ENCODE measurements around the gene PRDM16. TPM values are rescaled to one million over a fixed set of nuclear protein-coding genes. Genes with fewer than 3 reads are reported as not detected.

PRDM16 gene
- total and polyA plus RNA-seq, 7 donors = 0.04 to 1.2 (median 0.31) TPM

GRCh38 chr1:3347257-3348020, 278.4 kb downstream of the PRDM16 start:
- H3K4me3 ChIP-seq = no peak overlapping the region
- intact Hi-C loops (cut with DNase I) = no loop called here
- H3K4me1 ChIP-seq = peaks cover 4% of the 10 kb centered on the region
- H3K9me3 ChIP-seq = peaks cover 20% of the 10 kb centered on the region
- no peak for DNase-seq
- H3K27ac ChIP-seq = no peak overlapping the region
- WGBS, 3 donors = 56 to 65% (median 56%) methylated on average over 17 to 18 of the region's 18 CpGs
- no peaks in the 10 kb centered on the region for H3K36me3 ChIP-seq (ENCODE audit: insufficient read depth in 1 of 2, low read depth in 1 of 2)
- ATAC-seq = no peak
- H3K27me3 ChIP-seq (ENCODE audit: insufficient read depth in 3 of 3, low read length in 2 of 3) = peaks cover 0 to 47% (median 0%) of the 10 kb centered on the region in 3 donors
- TF ChIP-seq, protein P1, sequence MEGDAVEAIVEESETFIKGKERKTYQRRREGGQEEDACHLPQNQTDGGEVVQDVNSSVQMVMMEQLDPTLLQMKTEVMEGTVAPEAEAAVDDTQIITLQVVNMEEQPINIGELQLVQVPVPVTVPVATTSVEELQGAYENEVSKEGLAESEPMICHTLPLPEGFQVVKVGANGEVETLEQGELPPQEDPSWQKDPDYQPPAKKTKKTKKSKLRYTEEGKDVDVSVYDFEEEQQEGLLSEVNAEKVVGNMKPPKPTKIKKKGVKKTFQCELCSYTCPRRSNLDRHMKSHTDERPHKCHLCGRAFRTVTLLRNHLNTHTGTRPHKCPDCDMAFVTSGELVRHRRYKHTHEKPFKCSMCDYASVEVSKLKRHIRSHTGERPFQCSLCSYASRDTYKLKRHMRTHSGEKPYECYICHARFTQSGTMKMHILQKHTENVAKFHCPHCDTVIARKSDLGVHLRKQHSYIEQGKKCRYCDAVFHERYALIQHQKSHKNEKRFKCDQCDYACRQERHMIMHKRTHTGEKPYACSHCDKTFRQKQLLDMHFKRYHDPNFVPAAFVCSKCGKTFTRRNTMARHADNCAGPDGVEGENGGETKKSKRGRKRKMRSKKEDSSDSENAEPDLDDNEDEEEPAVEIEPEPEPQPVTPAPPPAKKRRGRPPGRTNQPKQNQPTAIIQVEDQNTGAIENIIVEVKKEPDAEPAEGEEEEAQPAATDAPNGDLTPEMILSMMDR (IDR thresholded peaks at IDR 0.05) = no peak

DNA sequence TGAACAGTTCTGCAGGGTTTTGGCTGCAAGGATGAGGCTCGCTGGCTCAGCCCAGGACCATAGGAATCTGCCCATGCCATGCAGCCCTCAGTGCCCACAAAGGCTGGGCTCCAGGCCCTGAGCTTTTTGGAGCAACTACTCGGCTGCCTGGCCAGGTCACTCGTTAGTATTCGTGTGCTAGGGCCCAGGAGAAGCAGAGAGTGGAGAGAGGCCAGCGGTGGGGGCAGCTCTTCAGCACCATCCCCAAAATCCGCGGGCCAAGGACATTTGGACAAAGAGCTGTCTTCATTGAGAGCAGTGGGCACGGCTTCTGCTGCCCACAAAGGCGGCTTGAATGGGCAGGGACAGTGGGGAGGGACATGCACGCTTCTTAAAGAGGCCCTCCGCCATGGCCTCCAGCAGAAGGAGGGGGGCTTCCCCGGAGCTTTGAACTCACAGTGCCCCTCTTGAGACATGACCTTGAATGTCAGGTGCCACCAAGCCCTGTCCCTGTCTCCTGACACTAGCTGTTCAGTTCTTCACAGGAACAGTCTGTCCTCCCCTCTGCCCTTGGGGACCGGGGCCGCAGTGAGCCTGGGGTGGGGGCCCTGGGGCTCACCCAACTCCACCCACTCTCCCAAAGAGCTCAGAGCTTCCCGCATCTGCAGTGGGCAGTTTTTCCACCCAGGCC, 279.3 kb downstream of the PRDM16 start:
- no peak for DNase-seq
- Histone ChIP-seq H3K4me1 (peaks cover 4% of the 10 kb centered on the region), H3K36me3 (ENCODE audit: insufficient read depth in 1 of 2, low read depth in 1 of 2) (no peaks in the 10 kb centered on the region)

DNA sequence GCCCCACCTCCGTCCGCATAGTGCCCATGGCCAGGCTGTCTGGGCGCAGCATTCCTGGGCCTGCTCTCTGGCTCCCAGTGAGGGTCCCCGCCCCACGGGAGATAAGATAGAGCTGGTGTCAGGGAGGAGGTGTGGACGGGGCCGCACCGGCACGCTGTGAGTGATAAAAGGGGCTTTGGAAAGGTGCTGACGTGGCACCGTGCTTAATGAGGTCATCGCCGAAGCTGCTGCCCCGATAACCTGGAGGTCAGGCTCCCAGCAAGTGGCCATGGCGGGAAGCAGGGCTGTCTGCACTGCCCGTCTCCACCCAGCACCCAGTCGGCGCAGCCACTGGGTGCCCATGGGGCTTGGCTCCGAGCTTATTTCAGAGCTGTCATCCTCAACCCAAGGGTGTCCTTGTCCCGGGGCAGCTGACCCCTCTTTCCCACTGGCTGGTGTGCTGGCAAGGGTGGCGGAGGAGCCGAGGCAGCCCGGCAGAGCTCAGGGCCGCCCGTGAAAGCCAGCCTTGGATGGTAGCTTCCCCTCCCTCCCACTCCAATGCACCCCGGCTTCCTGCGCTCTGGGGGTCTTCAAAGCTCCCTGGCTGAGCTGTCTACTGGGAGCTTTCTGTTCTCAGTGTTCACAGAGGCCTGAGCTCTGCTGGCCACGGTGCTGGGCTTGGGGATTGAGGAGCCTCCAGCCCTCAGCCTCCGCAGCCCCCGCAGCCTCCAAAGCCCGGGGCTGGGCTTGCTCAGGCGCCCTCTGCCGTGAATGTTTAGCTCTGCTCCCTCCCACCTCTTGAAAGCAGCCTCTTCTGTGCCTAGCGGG, 280.4 kb downstream of the PRDM16 start:
- Histone ChIP-seq H3K27ac (peak overlapping the region; percentile 41), H3K4me3 (no peak overlapping the region), H3K27me3 (ENCODE audit: insufficient read depth in 3 of 3, low read length in 2 of 3) (peaks cover 0 to 49% (median 4%) of the 10 kb centered on the region in 3 donors), H3K4me1 (peaks cover 4% of the 10 kb centered on the region), H3K36me3 (ENCODE audit: insufficient read depth in 1 of 2, low read depth in 1 of 2) (no peaks in the 10 kb centered on the region), H3K9me3 (peaks cover 4% of the 10 kb centered on the region)
- DNase-seq = no peak
- ATAC-seq = no peak
- 67 to 82% (median 68%) methylated on average over 33 to 34 of the region's 34 CpGs for WGBS, 3 donors
- TF ChIP-seq, protein P1 (IDR thresholded peaks at IDR 0.05) = no peak
- intact Hi-C loops (cut with DNase I) = no loop called here

More for the DNA sequence above, 279.3 kb downstream of the PRDM16 start:
- ATAC-seq = no peak
- TF ChIP-seq, protein P1 (IDR thresholded peaks at IDR 0.05) = no peak
- intact Hi-C loops (cut with DNase I) = no loop called here
- peaks cover 13% of the 10 kb centered on the region for H3K9me3 ChIP-seq
- H3K27ac ChIP-seq = no peak overlapping the region
- no peak overlapping the region for H3K4me3 ChIP-seq
- peaks cover 0 to 49% (median 4%) of the 10 kb centered on the region in 3 donors for H3K27me3 ChIP-seq (ENCODE audit: insufficient read depth in 3 of 3, low read length in 2 of 3)
- WGBS, 3 donors = 33 to 51% (median 39%) methylated on average over 15 of the region's 15 CpGs

- ATAC-seq (no peak), DNase-seq (no peak)
- peaks cover 0 to 49% (median 4%) of the 10 kb centered on the region in 3 donors for H3K27me3 ChIP-seq (ENCODE audit: insufficient read depth in 3 of 3, low read length in 2 of 3)
- peaks cover 4% of the 10 kb centered on the region for H3K4me1 ChIP-seq
- H3K4me3 ChIP-seq = no peak overlapping the region
- no peaks in the 10 kb centered on the region for H3K36me3 ChIP-seq (ENCODE audit: insufficient read depth in 1 of 2, low read depth in 1 of 2)
- WGBS, 3 donors = 94 to 98% (median 97%) methylated on average over 3 of the region's 3 CpGs
- TF ChIP-seq, protein P1 (IDR thresholded peaks at IDR 0.05) = no peak
- no peak overlapping the region for H3K27ac ChIP-seq
- H3K9me3 ChIP-seq = no peaks in the 10 kb centered on the region
- intact Hi-C loops (cut with DNase I) = no loop called here
These were observed 280.9 kb downstream of the PRDM16 start for GRCh38 chr1:3349968-3350299.
